ENCODE results near the gene ORC2.
A peak's percentile ranks its signal among the peaks of the same experiment; 100 is the strongest.

The ORC2 gene

DNA sequence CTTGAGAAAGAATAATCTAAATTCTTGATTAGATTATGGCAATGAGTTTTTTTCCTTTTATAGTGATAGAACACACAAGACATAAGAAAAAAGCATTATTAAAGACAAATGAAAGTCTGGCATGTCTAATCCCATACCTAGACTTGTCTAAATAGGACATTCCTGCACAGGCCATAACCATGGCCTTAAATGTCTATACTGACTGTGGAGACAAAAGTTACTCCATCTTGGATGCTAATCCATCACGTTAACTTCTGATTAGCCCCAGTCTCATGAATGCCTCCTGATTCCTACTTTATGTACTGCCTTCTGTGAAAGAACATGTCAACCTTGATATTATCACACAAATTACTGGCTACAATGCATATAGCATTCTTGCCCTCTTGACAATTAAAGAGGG lies 23.6 kb downstream of the ORC2 start:
- no peaks in the 10 kb centered on the region for H3K4me1 Mint-ChIP-seq
- no peak overlapping the region for H3K27ac Mint-ChIP-seq
- TF ChIP-seq, protein P1, sequence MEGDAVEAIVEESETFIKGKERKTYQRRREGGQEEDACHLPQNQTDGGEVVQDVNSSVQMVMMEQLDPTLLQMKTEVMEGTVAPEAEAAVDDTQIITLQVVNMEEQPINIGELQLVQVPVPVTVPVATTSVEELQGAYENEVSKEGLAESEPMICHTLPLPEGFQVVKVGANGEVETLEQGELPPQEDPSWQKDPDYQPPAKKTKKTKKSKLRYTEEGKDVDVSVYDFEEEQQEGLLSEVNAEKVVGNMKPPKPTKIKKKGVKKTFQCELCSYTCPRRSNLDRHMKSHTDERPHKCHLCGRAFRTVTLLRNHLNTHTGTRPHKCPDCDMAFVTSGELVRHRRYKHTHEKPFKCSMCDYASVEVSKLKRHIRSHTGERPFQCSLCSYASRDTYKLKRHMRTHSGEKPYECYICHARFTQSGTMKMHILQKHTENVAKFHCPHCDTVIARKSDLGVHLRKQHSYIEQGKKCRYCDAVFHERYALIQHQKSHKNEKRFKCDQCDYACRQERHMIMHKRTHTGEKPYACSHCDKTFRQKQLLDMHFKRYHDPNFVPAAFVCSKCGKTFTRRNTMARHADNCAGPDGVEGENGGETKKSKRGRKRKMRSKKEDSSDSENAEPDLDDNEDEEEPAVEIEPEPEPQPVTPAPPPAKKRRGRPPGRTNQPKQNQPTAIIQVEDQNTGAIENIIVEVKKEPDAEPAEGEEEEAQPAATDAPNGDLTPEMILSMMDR (IDR thresholded peaks at IDR 0.05), result no peak
- H3K27me3 Mint-ChIP-seq (ENCODE audit: low read depth, poor library complexity), result no peaks in the 10 kb centered on the region
- DNase-seq, result no peak
- peaks cover 57% of the 10 kb centered on the region for H3K36me3 Mint-ChIP-seq (ENCODE audit: low read depth)
- no peak overlapping the region for H3K4me3 Mint-ChIP-seq
- H3K9me3 Mint-ChIP-seq, result no peaks in the 10 kb centered on the region

DNA sequence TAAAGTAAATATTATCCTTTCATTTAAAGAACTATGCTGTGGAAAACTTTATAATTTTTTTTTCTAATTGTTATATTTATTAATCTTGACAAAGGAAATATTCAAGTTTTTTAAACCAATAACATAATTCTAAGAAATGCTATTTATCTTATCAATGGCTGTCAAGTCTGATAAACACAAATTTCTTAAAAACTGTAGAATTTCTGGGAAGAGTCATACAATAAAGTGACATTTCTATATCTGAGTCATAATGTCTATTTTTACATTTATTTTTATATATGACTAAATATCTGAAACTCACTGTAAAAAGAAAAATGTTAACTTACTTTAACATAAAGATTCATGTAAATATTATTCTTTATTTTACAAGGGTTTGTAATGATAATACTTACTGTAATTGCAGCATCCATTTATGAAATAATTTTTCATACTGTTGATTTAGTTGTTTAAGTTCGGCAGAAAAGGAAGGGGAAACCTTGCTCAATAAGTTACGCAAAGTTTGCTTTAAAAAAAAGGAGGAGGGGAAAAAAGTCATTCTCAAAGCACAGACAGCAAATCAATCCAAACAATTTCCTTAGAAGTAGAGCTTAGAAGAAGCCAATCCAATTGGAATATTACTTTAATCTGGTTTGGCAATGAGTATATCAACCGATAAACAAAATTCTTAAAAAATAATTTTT lies 32.4 kb downstream of the ORC2 start:
- TF ChIP-seq, protein P1 (IDR thresholded peaks at IDR 0.05), result no peak
- H3K36me3 Mint-ChIP-seq (ENCODE audit: low read depth), result peaks cover 44% of the 10 kb centered on the region

DNA sequence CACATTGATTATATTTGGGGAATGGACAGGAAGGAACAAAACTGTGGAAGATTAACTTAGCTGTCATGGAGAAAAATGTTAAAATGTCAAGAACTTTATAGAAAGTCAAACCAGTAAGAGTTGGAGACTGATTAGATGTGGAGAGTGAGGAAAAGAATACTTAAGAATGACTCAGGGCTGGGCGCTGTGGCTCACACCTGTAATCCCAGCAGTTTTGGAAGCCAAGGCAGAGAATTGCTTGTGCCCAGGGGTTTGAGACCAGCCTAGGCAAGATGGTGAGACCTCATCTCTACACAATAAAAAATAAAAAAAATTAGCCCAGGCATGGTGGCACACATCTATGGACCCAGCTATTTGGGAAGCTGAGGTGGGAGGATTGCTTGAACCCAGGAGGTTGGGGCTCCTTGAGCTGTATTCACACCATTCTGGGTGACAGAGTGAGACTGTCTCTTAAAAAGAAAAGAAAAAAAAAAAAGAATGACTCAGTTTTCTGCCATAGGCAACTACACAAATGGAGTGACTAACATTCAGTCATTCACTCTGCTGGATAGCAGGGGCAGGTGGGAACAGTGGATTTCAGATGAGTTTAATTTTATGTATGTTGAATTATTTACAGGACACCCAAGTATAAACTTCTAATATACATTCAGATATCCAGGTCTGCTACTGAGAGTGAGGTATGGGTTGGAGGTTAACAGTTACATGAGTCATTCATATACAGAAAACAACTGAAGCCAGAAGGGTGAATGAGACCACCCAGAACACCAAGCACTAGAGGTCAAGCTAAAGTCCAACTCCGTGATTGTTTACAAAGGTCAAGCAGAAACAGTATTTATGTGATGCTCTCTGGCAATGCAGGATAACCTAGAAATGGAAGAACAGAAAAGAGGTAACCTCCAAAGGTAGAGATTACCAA lies 33.9 kb downstream of the ORC2 start:
- H3K36me3 Mint-ChIP-seq (ENCODE audit: low read depth), result peaks cover 47% of the 10 kb centered on the region
- H3K27ac Mint-ChIP-seq, result peak overlapping the region; percentile 11

More for the DNA sequence above, 32.4 kb downstream of the ORC2 start:
- no peak overlapping the region for H3K4me3 Mint-ChIP-seq
- H3K9me3 Mint-ChIP-seq, result no peaks in the 10 kb centered on the region
- H3K27ac Mint-ChIP-seq, result no peak overlapping the region
- no peaks in the 10 kb centered on the region for H3K27me3 Mint-ChIP-seq (ENCODE audit: low read depth, poor library complexity)
- DNase-seq, result no peak
- no peaks in the 10 kb centered on the region for H3K4me1 Mint-ChIP-seq

DNA sequence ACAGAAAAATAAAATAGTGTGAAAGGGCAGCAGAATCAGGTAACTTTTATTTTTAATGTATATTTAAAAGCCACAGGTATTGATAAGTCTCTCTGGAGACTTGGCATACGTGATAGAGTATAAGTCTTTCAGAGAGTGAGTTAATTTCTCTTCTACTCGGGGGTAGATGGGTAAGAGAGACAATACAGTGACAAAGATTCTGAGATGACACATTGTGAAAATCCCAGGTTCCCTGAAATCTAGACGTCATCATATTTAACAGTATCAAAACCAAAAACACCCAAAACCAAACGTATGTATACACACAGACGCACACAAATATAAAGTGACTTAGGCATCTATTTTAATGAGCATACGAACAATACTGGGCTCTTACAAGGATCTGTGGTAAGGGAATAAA lies 41.0 kb downstream of the ORC2 start:
- Mint-ChIP-seq H3K27me3 (ENCODE audit: low read depth, poor library complexity) (no peaks in the 10 kb centered on the region), H3K27ac (no peak overlapping the region)
- TF ChIP-seq, protein P1 (IDR thresholded peaks at IDR 0.05), result no peak

More for the DNA sequence above, 33.9 kb downstream of the ORC2 start:
- TF ChIP-seq, protein P1 (IDR thresholded peaks at IDR 0.05), result no peak
- H3K4me1 Mint-ChIP-seq, result no peaks in the 10 kb centered on the region
- DNase-seq, result no peak
- no peaks in the 10 kb centered on the region for H3K27me3 Mint-ChIP-seq (ENCODE audit: low read depth, poor library complexity)
- no peak overlapping the region for H3K4me3 Mint-ChIP-seq
- H3K9me3 Mint-ChIP-seq, result no peaks in the 10 kb centered on the region

DNA sequence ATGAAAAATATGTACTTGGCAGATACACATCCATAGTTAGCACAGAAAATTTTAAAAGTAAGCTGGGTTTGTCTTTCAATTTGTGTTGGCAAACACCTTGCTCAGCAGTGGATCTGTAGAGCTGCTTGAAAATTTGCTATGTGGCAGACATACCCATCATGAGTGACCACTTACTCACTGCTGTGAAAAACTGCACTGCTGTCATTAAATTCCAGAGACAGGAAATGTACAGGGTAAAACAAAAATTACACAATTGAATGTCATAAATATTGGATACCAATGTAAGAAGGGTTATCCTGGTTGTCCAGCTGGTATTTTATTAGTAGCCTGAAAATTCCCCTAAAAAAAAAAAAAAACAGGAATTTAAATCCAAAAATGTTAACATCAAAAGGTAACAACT lies 49.8 kb downstream of the ORC2 start:
- Mint-ChIP-seq H3K27me3 (ENCODE audit: low read depth, poor library complexity) (no peaks in the 10 kb centered on the region), H3K9me3 (no peaks in the 10 kb centered on the region), H3K27ac (no peak overlapping the region), H3K4me1 (no peaks in the 10 kb centered on the region), H3K4me3 (no peak overlapping the region), H3K36me3 (ENCODE audit: low read depth) (peaks cover 53% of the 10 kb centered on the region)
- DNase-seq, result no peak
- TF ChIP-seq, protein P1 (IDR thresholded peaks at IDR 0.05), result no peak

More for the DNA sequence above, 41.0 kb downstream of the ORC2 start:
- Mint-ChIP-seq H3K9me3 (no peaks in the 10 kb centered on the region), H3K36me3 (ENCODE audit: low read depth) (peaks cover 51% of the 10 kb centered on the region), H3K4me3 (no peak overlapping the region), H3K4me1 (no peaks in the 10 kb centered on the region)
- no peak for DNase-seq
